SK-N-SH (cell line): ENCODE results near the gene TFAP2C. TPM values are rescaled to one million over a fixed set of nuclear protein-coding genes. Genes with fewer than 3 reads are reported as not detected.

Experiments
- CTCF ChIA-PET: fragments of 300-600, 350-600 bp; formaldehyde crosslinking; extraction: SDS; loops from one replicate; lab custom pipeline; 2021; lab: Yijun Ruan, JAX
- POLR2A ChIA-PET: fragments of 350-600 bp; sonication (Branson Sonifier 250); formaldehyde crosslinking; extraction: SDS; loops from one replicate; lab custom pipeline; 2020; ENCODE audit warnings: antibody characterized with exemption, inconsistent platforms; lab: Yijun Ruan, JAX
- DNase-seq: peaks from one replicate; pipeline ENCODE4 v3.0.0; 2012
- H2AFZ ChIP-seq: fragments of 200-600 bp; sonication (generic); 2 replicates; pipeline ENCODE4 v1.8.1; 2016; ENCODE audit warnings: antibody characterized with exemption, mild to moderate bottlenecking, low read depth
- H3F3A ChIP-seq: fragments of 200-600 bp; sonication (generic); replicated peaks from 2 replicates; pipeline ENCODE3; 2016; ENCODE audit warnings: antibody characterized with exemption, mild to moderate bottlenecking; ENCODE audit not compliant: insufficient read depth
- H3K27ac ChIP-seq, 2 experiments: fragments of 200-500 bp in 1 of 2; fragments of 200-600 bp in 1 of 2; sonication (Bioruptor generic) in 1 of 2; sonication (generic), shearing (Covaris generic) in 1 of 2; 2 replicates each; pipeline versions ENCODE4 v1.5.1 to v1.6.1; 2014 to 2016; ENCODE audit warnings: low read depth in 2 of 2, inconsistent platforms in 1 of 2, low read length in 1 of 2, mild to moderate bottlenecking in 1 of 2, mixed read lengths in 1 of 2
- H3K27me3 ChIP-seq: fragments of 200-600 bp; sonication (generic), shearing (Covaris generic); 2 replicates; pipeline ENCODE4 v1.6.1; 2016; ENCODE audit warnings: mixed run types; ENCODE audit not compliant: insufficient read depth
- H3K36me3 ChIP-seq, 2 experiments: fragments of 200-500 bp in 1 of 2; fragments of 200-600 bp in 1 of 2; sonication (Bioruptor generic) in 1 of 2; sonication (generic) in 1 of 2; replicated peaks in 1 of 2; 2 replicates each; pipeline versions ENCODE3 to v1.5.1; 2014 to 2016; ENCODE audit warnings: low read length in 1 of 2, mild to moderate bottlenecking in 1 of 2; ENCODE audit not compliant: insufficient read depth in 2 of 2, control insufficient read depth in 1 of 2
- H3K4me1 ChIP-seq, 2 experiments: fragments of 200-500 bp in 1 of 2; fragments of 200-600 bp in 1 of 2; sonication (Bioruptor generic) in 1 of 2; sonication (generic), shearing (Covaris generic) in 1 of 2; 2 replicates each; pipeline versions ENCODE4 v1.5.1 to v1.6.1; 2014 to 2016; ENCODE audit warnings: low read depth in 1 of 2, low read length in 1 of 2, mixed run types in 1 of 2; ENCODE audit not compliant: insufficient read depth in 2 of 2, control insufficient read depth in 1 of 2
- H3K4me2 ChIP-seq: fragments of 200-600 bp; sonication (generic), shearing (Covaris generic); 2 replicates; pipeline ENCODE4 v1.6.1; 2017; ENCODE audit warnings: mixed run types
- H3K4me3 ChIP-seq, 2 experiments: fragments of 200-500 bp in 1 of 2; fragments of 200-600 bp in 1 of 2; sonication (Bioruptor generic) in 1 of 2; sonication (generic), shearing (Covaris generic) in 1 of 2; 2 replicates each; pipeline versions ENCODE4 v1.5.1 to v1.8.1; 2014 to 2016; ENCODE audit warnings: low read depth in 2 of 2, inconsistent platforms in 1 of 2, low read length in 1 of 2, mild to moderate bottlenecking in 1 of 2, mixed read lengths in 1 of 2, moderate library complexity in 1 of 2
- H3K79me2 ChIP-seq: fragments of 200-600 bp; sonication (generic); 2 replicates; pipeline ENCODE4 v1.8.1; 2017; ENCODE audit warnings: mild to moderate bottlenecking; ENCODE audit not compliant: insufficient read depth
- H3K9ac ChIP-seq: fragments of 200-600 bp; sonication (generic); 2 replicates; pipeline ENCODE4 v1.6.1; 2017; ENCODE audit warnings: mixed run types
- H3K9me2 ChIP-seq: fragments of 200-600 bp; sonication (generic); 2 replicates; pipeline ENCODE4 v1.6.1; 2017; ENCODE audit warnings: mixed run types
- H3K9me3 ChIP-seq: fragments of 200-600 bp; sonication (generic); 2 replicates; pipeline ENCODE4 v1.6.1; 2017; ENCODE audit warnings: mixed run types, mild to moderate bottlenecking, moderate library complexity
- H4K20me1 ChIP-seq: fragments of 200-600 bp; sonication (generic); 2 replicates; pipeline ENCODE4 v1.6.1; 2017; ENCODE audit warnings: mild to moderate bottlenecking, mixed run types; ENCODE audit not compliant: insufficient read depth
- ELF1 ChIP-seq: IDR thresholded peaks from 2 replicates; pipeline ENCODE4 v1.4.0; 2012
- EP300 ChIP-seq, 2 experiments: IDR thresholded peaks; 2 replicates each; pipeline versions ENCODE4 v1.4.0 to v1.6.1; 2012; ENCODE audit warnings: borderline replicate concordance in 1 of 2, low read depth in 1 of 2, low read length in 1 of 2
- NRF1 ChIP-seq: IDR thresholded peaks from 2 replicates; pipeline ENCODE4 v1.6.1; 2012; ENCODE audit warnings: low read depth, mild to moderate bottlenecking, low read length
- RAD21 ChIP-seq: IDR thresholded peaks from 2 replicates; pipeline ENCODE4 v1.6.1; 2012; ENCODE audit warnings: mild to moderate bottlenecking, low read length
- RCOR1 ChIP-seq: fragments of 150-350 bp; IDR thresholded peaks from 2 replicates; pipeline ENCODE4 v1.6.1; 2017; ENCODE audit warnings: antibody characterized with exemption, low read length
- SMC3 ChIP-seq: IDR thresholded peaks from 2 replicates; pipeline ENCODE4 v1.6.1; 2012; ENCODE audit warnings: low read depth, low read length, improper control_type of control experiment
- USF1 ChIP-seq: IDR thresholded peaks from 2 replicates; pipeline ENCODE4 v1.4.0; 2012; ENCODE audit warnings: low read depth, borderline replicate concordance
- ZBTB33 ChIP-seq: IDR thresholded peaks from 2 replicates; pipeline ENCODE4 v1.4.0; 2012; ENCODE audit warnings: low read depth, borderline replicate concordance
- WGBS: methylation state at CpG from one replicate; pipeline ENCODE4 v1.1.6; 2017; ENCODE audit warnings: low lambda C conversion rate; 5-methylcytosine and 5-hydroxymethylcytosine counted together
- polyA plus RNA-seq, 3 experiments: library from polyadenylated mRNA; depleted of rRNA; stranded (reverse); fragments of >200 nt; gene quantifications; 2 replicates each; pipeline ENCODE4 v1.2.3, GENCODE V29; 2012
- TF ChIP-seq, protein P1 (sequence below): fragments of 150-350 bp; IDR thresholded peaks from 2 replicates; pipeline ENCODE4 v1.6.1; 2017; ENCODE audit warnings: antibody characterized with exemption, low read length, low read depth, borderline replicate concordance

Gene TFAP2C
- polyA plus RNA-seq, 1 of the 3 experiments (the other 2 are of a cell fraction) = not detected

GRCh38 chr20:56595746-56596475, 33.2 kb upstream of the TFAP2C start (continued):
- TF ChIP-seq ZBTB33 (no peak), EP300 (IDR thresholded peaks at IDR 0.05; ENCODE audit: borderline replicate concordance in 1 of 2, low read depth in 1 of 2, low read length in 1 of 2) (no peak), NRF1 (no peak), RAD21 (no peak)

- H3K27me3 ChIP-seq = peaks cover 11% of the 10 kb centered on the region; the same call in 1 of the 2 replicates
- H3K9me3 ChIP-seq = no peaks in the 10 kb centered on the region
- no peak for DNase-seq
- 13% methylated on average over 2 of the region's 2 CpGs for WGBS
- POLR2A ChIA-PET = no interaction called here
- no peak overlapping the region for H3K27ac ChIP-seq
- TF ChIP-seq, protein P1, sequence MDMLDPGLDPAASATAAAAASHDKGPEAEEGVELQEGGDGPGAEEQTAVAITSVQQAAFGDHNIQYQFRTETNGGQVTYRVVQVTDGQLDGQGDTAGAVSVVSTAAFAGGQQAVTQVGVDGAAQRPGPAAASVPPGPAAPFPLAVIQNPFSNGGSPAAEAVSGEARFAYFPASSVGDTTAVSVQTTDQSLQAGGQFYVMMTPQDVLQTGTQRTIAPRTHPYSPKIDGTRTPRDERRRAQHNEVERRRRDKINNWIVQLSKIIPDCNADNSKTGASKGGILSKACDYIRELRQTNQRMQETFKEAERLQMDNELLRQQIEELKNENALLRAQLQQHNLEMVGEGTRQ = no peak
- H3K4me3 ChIP-seq = no peak overlapping the region
- H3K4me1 ChIP-seq = no peaks in the 10 kb centered on the region
- H3K79me2 ChIP-seq = no peaks in the 10 kb centered on the region
- CTCF ChIA-PET = no interaction called here
- H2AFZ ChIP-seq = no peak overlapping the region
- H3K4me2 ChIP-seq = no peak overlapping the region
- no peaks in the 10 kb centered on the region for H3K36me3 ChIP-seq
- H3K9me2 ChIP-seq = no peaks in the 10 kb centered on the region
- H3K9ac ChIP-seq = no peak overlapping the region
- H4K20me1 ChIP-seq = no peaks in the 10 kb centered on the region
- no peaks in the 10 kb centered on the region for H3F3A ChIP-seq
Measured at GRCh38 chr20:56601166-56601565, 27.9 kb upstream of the TFAP2C start.

GRCh38 chr20:56604673-56605072, 24.4 kb upstream of the TFAP2C start:
- no peak overlapping the region for H2AFZ ChIP-seq
- H3K36me3 ChIP-seq = no peaks in the 10 kb centered on the region
- 27% methylated on average over 10 of the region's 10 CpGs for WGBS
- H3K79me2 ChIP-seq = no peaks in the 10 kb centered on the region
- H3F3A ChIP-seq = no peaks in the 10 kb centered on the region
- no peak for TF ChIP-seq USF1
- TF ChIP-seq RCOR1 = no peak
- TF ChIP-seq ELF1 = no peak
- no peak for TF ChIP-seq SMC3
- TF ChIP-seq NRF1 = no peak
- ChIA-PET POLR2A (no interaction called here), CTCF (no interaction called here)
- H3K4me1 ChIP-seq = no peaks in the 10 kb centered on the region
- H3K27me3 ChIP-seq = peaks cover 18% of the 10 kb centered on the region; the same call in 1 of the 2 replicates
- no peak overlapping the region for H3K4me2 ChIP-seq
- no peaks in the 10 kb centered on the region for H4K20me1 ChIP-seq
- DNase-seq = no peak
- no peak overlapping the region for H3K27ac ChIP-seq
- no peak overlapping the region for H3K4me3 ChIP-seq
- H3K9me3 ChIP-seq = no peaks in the 10 kb centered on the region
- H3K9ac ChIP-seq = no peak overlapping the region
- no peaks in the 10 kb centered on the region for H3K9me2 ChIP-seq
